Smooth muscle cell of the brain vasculature (primary cell): ENCODE results near the gene NELL1.

ENCODE experiments used
- DNase-seq: peaks from one replicate; pipeline ENCODE4 v3.0.0-alpha.2; 2012; ENCODE audit warnings: low read depth, low spot score

The NELL1 gene

GRCh38 chr11:21412652-21413383 is 743.4 kb downstream of the NELL1 start:
- DNase-seq, result no peak

DNA sequence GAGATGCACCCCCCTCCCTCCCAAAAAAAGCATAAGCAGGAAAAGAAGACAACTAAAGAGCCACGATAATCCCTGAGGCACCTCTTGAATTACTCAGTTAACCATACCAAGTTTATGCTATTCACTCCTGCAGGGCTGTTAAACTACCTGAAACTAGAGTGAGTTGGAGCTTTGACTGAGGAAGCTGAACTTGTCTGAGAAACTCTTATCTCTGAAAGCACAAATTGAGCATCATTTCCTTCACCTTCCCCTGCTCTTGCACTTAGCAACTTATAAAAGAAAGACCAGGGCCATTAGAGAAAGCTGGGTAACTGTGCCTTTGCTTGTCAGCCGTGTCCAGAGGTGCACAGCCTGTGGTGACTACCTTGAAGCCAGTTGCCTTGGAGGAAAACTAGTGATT is 745.6 kb downstream of the NELL1 start:
- no peak for DNase-seq

- DNase-seq, result no peak
These were observed 746.2 kb downstream of the NELL1 start for GRCh38 chr11:21415606-21416005.

GRCh38 chr11:21421711-21422329 is 752.4 kb downstream of the NELL1 start:
- DNase-seq, result no peak

DNA sequence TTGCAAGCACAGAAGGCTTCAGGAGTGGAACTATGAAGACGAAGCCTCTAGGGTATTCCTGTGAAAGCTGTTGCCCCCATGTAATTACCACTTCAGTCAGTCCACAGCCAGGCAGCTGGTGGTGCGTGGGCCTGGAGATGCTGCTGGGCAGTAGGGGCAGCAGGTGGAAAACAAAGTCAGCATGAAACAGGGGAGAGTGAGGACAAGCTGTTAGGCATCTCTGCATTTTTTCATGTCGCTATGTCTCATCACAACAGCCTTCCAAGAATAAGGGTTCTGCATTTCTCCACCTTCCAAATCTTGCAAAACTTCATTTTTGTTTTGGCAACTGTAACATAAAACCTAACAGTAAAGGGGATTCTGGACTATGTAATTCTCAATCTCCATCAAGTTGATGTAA is 757.5 kb downstream of the NELL1 start:
- no peak for DNase-seq

DNA sequence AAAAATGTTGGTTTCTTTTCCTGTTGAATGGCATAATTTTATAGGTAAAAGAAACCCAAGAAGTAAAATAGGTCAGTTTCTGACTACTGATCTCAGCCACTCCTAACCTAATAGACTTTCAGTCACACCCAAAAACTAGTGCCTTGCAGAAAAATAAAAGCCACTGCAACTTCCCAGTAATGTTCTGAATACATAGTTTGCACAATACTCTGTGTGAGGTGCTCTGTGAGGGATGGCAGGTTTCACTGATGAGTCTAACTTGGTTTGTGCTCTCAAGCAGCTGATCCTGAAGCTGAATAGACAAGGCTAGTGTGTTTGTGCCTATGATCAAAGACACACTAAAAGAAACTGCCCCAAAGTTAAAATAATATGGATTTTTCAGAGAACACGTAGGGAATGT is 758.3 kb downstream of the NELL1 start:
- DNase-seq, result no peak

GRCh38 chr11:21428796-21429195 is 759.4 kb downstream of the NELL1 start:
- DNase-seq, result no peak

- no peak for DNase-seq
These were observed 760.0 kb downstream of the NELL1 start for GRCh38 chr11:21429401-21429800.

DNA sequence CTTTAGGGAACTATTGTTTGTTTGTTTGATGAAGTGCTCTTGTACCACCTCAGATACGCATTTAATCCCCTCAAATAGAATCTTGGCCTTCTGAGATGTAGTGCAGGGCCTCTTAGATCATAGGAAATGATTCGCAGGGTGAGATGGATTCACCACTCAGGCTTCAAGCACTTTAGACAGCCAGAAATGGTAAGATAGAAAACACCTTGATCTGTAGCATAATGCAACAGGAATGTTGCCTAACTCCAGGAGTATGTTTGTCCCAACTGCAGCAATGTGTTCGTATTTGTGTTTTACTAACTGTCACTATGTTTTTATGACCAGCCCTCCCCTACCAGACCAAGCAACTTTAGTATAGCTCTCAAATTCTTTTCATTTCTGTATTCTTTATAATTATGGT is 761.2 kb downstream of the NELL1 start:
- DNase-seq, result no peak

- no peak for DNase-seq
These were observed 777.7 kb downstream of the NELL1 start for GRCh38 chr11:21446939-21447590.

- no peak for DNase-seq
These were observed 778.5 kb downstream of the NELL1 start for GRCh38 chr11:21447871-21448270.

- DNase-seq, result no peak
These were observed 786.8 kb downstream of the NELL1 start for GRCh38 chr11:21456186-21456585.

GRCh38 chr11:21460082-21460481 is 790.7 kb downstream of the NELL1 start:
- DNase-seq, result no peak

- no peak for DNase-seq
These were observed 792.3 kb downstream of the NELL1 start for GRCh38 chr11:21461701-21462100.

- DNase-seq, result no peak
These were observed 795.3 kb downstream of the NELL1 start for GRCh38 chr11:21464601-21465193.

- DNase-seq, result no peak
These were observed 795.8 kb downstream of the NELL1 start for GRCh38 chr11:21465203-21465602.

DNA sequence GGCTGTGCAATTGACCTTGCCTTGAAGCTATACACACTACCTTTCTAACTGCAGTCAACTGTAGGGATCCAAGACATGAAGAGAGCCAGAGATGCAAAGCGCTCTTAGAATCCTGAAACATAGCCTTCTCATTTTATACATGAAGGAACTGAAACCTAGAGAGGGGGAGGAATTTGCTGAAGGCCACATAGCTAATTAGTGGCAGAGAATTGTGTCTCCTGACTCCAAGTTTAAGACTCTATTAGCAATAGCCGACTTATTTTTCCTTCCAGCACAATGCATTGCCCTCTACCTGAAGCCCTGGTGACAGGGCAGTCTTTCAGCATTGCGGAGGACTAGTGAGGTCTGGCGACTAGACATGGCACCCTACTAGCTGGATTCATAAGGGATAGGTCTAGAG is 796.5 kb downstream of the NELL1 start:
- no peak for DNase-seq

DNA sequence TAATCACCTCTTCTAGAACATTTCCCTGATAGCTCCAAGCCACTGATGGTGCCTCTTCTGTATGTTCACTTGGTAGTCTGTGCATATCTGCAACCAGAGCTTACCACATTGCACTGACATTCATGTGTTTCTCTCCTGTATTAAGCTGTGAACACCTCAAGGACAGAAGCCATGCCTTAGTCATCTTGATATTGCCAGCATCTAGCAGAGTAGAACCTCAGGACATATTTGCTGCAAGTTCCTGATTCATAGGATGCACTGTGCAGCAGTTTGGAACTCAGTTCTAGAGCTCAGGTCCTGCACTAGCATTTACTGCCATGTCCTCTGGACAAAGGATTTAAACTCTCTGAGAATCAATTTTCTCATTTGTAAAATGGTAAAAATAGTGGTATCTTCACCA is 801.1 kb downstream of the NELL1 start:
- no peak for DNase-seq

GRCh38 chr11:21472261-21472660 is 802.9 kb downstream of the NELL1 start:
- DNase-seq, result no peak

DNA sequence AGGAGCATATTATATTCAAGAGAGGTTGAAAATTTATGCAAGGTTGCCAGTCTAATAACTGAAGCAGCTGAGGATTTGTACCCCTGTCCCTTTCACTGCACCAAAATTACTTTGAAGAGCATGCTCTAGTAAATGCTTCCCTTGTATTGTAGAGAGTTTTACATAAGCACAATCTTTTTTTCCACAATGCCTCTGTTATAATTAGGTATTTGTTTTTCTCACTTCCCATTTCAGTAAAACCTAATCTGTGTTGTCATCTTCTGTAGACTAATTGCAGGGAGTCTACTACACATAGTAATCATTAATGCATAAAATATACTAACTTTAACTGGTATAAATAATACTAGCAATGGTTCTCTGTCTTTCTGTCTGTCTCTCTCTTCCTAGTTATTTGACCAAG is 805.1 kb downstream of the NELL1 start:
- no peak for DNase-seq

GRCh38 chr11:21475276-21475675 is 805.9 kb downstream of the NELL1 start:
- no peak for DNase-seq

DNA sequence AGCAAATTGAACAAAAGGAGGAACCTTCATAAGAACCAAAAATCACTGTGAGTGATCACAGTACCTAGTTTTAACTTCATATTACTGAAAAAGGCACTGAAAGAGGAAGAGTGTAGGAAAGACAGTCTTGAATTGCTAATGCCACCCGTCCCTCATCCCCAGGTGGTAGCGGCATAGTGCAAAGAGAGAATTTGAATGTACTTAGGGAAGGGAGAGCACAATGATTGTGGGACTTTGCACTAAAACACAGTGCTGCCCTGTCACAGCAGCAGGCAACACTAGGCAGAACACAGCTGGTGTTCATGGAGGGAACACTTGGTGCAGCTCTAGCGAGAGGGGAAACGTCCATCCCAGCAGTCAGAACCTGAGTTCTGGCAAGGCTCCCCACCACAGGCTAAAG is 807.2 kb downstream of the NELL1 start:
- DNase-seq, result no peak

DNA sequence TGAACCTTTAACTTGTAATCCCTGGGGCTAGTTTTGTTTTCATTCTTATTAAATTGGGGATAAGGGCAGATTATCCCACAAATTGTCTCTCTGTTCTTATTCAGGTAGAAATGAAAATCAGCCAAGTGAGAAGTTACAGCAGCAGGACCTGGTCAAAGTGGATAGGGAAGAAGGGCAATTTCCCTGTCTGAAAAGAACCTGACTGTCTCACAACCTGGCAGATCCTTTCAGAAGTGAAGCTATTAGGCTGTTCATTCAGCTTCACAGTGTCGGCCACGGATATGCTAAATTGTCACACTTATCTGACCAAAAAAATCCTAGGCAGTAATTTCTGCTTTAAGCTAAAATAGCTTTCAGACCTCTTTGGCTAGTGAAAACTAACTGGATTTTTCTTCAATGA is 810.9 kb downstream of the NELL1 start:
- no peak for DNase-seq
